RWPE2 (cell line): ENCODE results near the gene NKAIN1.

Experiments
- ATAC-seq: fragments of 200-7000 bp; cut with Tn5 transposase; 3 replicates; pipeline ENCODE4 v1.9.1; 2021; ENCODE audit warnings: low read depth
- DNase-seq: peaks from one replicate; pipeline ENCODE4 v3.0.0-alpha.2; 2020; ENCODE audit warnings: low spot score
- H3K27ac ChIP-seq: fragments of 450-650 bp; 2 replicates; pipeline ENCODE4 v1.5.1; 2017; ENCODE audit warnings: mild to moderate bottlenecking; ENCODE audit not compliant: poor library complexity, severe bottlenecking
- H3K27me3 ChIP-seq: fragments of 250-450 bp; sonication (Bioruptor Pico); 2 replicates; pipeline ENCODE4 v1.5.1; 2021; ENCODE audit warnings: mild to moderate bottlenecking, moderate library complexity; ENCODE audit not compliant: insufficient read depth, poor library complexity, severe bottlenecking
- H3K36me3 ChIP-seq: fragments of 250-450 bp; sonication (Bioruptor Pico); 2 replicates; pipeline ENCODE4 v1.5.1; 2020; ENCODE audit warnings: low read depth, mild to moderate bottlenecking, moderate library complexity
- H3K4me1 ChIP-seq: fragments of 250-450 bp; sonication (Bioruptor Pico); 2 replicates; pipeline ENCODE4 v1.5.1; 2021; ENCODE audit warnings: mild to moderate bottlenecking, moderate library complexity; ENCODE audit not compliant: insufficient read depth, poor library complexity, severe bottlenecking
- H3K4me3 ChIP-seq: fragments of 250-450 bp; sonication (Bioruptor Pico); 2 replicates; pipeline ENCODE4 v1.5.1; 2021; ENCODE audit warnings: mild to moderate bottlenecking, moderate library complexity; ENCODE audit not compliant: severe bottlenecking
- H3K9me3 ChIP-seq: fragments of 250-450 bp; sonication (Bioruptor Pico); 2 replicates; pipeline ENCODE4 v1.5.1; 2021; ENCODE audit warnings: mild to moderate bottlenecking, moderate library complexity; ENCODE audit not compliant: severe bottlenecking
- TF ChIP-seq, protein P1 (sequence below): fragments of 450-650 bp; IDR thresholded peaks from one replicate; pipeline ENCODE4 v1.5.1; 2017; ENCODE audit warnings: mild to moderate bottlenecking, moderate library complexity; ENCODE audit not compliant: poor library complexity, severe bottlenecking

NKAIN1 gene

DNA sequence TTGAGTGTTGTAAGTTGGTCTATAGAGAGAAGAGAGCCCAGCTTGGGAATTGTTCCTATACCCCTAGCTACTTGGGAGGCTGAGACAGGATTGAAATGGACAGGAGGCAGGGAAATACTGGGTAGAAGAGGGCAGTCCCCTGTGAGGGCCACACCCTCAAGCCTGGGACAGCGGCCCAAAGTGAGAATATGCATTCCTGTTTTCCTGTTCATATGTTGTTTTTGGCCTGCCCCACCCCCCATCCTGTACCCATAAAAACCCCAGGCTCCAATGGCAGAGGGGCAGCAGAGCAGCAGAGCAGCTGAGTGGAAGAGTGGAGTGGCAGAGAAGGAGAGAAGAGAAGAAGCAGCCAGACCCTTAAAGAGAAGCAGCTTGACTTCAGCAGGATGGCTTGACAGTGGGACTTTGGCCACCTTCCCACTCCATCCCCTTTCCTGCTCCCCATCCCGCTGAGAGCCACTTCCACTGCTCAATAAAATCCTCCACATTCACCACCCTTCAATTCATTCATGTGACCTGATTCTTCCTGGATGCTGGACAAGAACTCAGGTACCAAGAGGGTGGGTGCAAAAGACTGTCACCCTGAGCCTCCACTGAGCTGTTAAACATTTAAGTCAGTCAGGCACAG, 103.6 kb downstream of the NKAIN1 start:
- no peak overlapping the region for H3K4me3 ChIP-seq
- ATAC-seq (no peak), DNase-seq (no peak)
- no peaks in the 10 kb centered on the region for H3K4me1 ChIP-seq
- no peaks in the 10 kb centered on the region for H3K36me3 ChIP-seq
- TF ChIP-seq, protein P1, sequence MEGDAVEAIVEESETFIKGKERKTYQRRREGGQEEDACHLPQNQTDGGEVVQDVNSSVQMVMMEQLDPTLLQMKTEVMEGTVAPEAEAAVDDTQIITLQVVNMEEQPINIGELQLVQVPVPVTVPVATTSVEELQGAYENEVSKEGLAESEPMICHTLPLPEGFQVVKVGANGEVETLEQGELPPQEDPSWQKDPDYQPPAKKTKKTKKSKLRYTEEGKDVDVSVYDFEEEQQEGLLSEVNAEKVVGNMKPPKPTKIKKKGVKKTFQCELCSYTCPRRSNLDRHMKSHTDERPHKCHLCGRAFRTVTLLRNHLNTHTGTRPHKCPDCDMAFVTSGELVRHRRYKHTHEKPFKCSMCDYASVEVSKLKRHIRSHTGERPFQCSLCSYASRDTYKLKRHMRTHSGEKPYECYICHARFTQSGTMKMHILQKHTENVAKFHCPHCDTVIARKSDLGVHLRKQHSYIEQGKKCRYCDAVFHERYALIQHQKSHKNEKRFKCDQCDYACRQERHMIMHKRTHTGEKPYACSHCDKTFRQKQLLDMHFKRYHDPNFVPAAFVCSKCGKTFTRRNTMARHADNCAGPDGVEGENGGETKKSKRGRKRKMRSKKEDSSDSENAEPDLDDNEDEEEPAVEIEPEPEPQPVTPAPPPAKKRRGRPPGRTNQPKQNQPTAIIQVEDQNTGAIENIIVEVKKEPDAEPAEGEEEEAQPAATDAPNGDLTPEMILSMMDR: no peak
- H3K27me3 ChIP-seq: no peaks in the 10 kb centered on the region
- no peak overlapping the region for H3K27ac ChIP-seq
- H3K9me3 ChIP-seq: no peaks in the 10 kb centered on the region

DNA sequence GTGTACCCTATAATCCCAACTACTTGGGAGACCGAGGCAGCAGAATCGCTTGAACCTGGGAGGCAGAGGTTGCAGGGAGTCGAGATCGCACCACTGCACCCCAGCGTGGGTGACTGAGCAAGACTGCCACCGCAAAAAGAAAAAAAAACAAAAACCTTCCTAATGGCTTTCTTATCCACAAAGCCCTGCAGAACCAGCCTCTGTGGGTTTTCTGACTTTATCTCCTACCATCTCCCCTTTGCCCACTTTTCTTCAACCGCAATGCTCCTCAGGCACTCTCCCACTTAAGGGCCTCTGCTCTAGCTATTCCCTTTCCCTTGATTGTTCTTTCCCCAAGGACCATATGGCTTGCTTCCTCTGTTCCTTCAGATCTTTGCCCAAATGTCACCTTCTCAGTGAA, 106.3 kb downstream of the NKAIN1 start:
- H3K4me3 ChIP-seq: no peak overlapping the region
- ATAC-seq (no peak), DNase-seq (no peak)
- no peaks in the 10 kb centered on the region for H3K9me3 ChIP-seq
- no peaks in the 10 kb centered on the region for H3K27me3 ChIP-seq
- H3K4me1 ChIP-seq: no peaks in the 10 kb centered on the region
- H3K36me3 ChIP-seq: no peaks in the 10 kb centered on the region
- H3K27ac ChIP-seq: no peak overlapping the region
- TF ChIP-seq, protein P1: no peak
